ENCODE measurements around the gene ATP2A1.

The ATP2A1 gene

GRCh38 chr16:28899882-28900590, 21.7 kb downstream of the ATP2A1 start:
- Histone ChIP-seq H4K20me1 (ENCODE audit: insufficient read depth, low read length) (no peaks in the 10 kb centered on the region), H3F3A (ENCODE audit: insufficient read depth, low read length) (no peaks in the 10 kb centered on the region), H3K27ac (ENCODE audit: low read depth, low read length, poor library complexity, severe bottlenecking) (no peak overlapping the region), H3K9me3 (ENCODE audit: low read length) (no peaks in the 10 kb centered on the region), H3K4me2 (ENCODE audit: low read length) (no peak overlapping the region), H3K36me3 (ENCODE audit: insufficient read depth, low read length) (peaks cover 10% of the 10 kb centered on the region; the same call in 1 of the 2 replicates), H3K9ac (ENCODE audit: low read length) (no peak overlapping the region), H3K4me3 (ENCODE audit: low read depth, low read length, poor library complexity, severe bottlenecking) (no peak overlapping the region), H3K4me1 (ENCODE audit: insufficient read depth, low read length, severe bottlenecking) (no peaks in the 10 kb centered on the region), H3K9me2 (ENCODE audit: low read depth, low read length) (no peaks in the 10 kb centered on the region), H2AFZ (ENCODE audit: low read length) (no peak overlapping the region), H3K27me3 (ENCODE audit: insufficient read depth, low read length) (no peaks in the 10 kb centered on the region), H3K79me2 (ENCODE audit: insufficient read depth, low read length) (no peaks in the 10 kb centered on the region)
- TF ChIP-seq EZH2 (IDR thresholded peaks at IDR 0.05; ENCODE audit: borderline replicate concordance, low read length) (no peak), CTCF (IDR thresholded peaks at IDR 0.05; ENCODE audit: low read length) (no peak)

GRCh38 chr16:28900601-28901000, 22.3 kb downstream of the ATP2A1 start:
- no peaks in the 10 kb centered on the region for H3K27me3 ChIP-seq (ENCODE audit: insufficient read depth, low read length)
- no peak overlapping the region for H3K27ac ChIP-seq (ENCODE audit: low read depth, low read length, poor library complexity, severe bottlenecking)
- H3F3A ChIP-seq (ENCODE audit: insufficient read depth, low read length), result no peaks in the 10 kb centered on the region
- H3K4me2 ChIP-seq (ENCODE audit: low read length), result no peak overlapping the region
- no peaks in the 10 kb centered on the region for H3K9me2 ChIP-seq (ENCODE audit: low read depth, low read length)
- no peak overlapping the region for H3K9ac ChIP-seq (ENCODE audit: low read length)
- H3K4me1 ChIP-seq (ENCODE audit: insufficient read depth, low read length, severe bottlenecking), result no peaks in the 10 kb centered on the region
- no peak overlapping the region for H2AFZ ChIP-seq (ENCODE audit: low read length)
- peaks cover 13% of the 10 kb centered on the region; the same call in 1 of the 2 replicates for H3K36me3 ChIP-seq (ENCODE audit: insufficient read depth, low read length)
- H3K79me2 ChIP-seq (ENCODE audit: insufficient read depth, low read length), result no peaks in the 10 kb centered on the region
- H4K20me1 ChIP-seq (ENCODE audit: insufficient read depth, low read length), result no peaks in the 10 kb centered on the region
- no peaks in the 10 kb centered on the region for H3K9me3 ChIP-seq (ENCODE audit: low read length)
- H3K4me3 ChIP-seq (ENCODE audit: low read depth, low read length, poor library complexity, severe bottlenecking), result no peak overlapping the region
- TF ChIP-seq EZH2 (IDR thresholded peaks at IDR 0.05; ENCODE audit: borderline replicate concordance, low read length) (no peak), CTCF (IDR thresholded peaks at IDR 0.05; ENCODE audit: low read length) (no peak)

GRCh38 chr16:28901862-28902261, 23.6 kb downstream of the ATP2A1 start:
- Histone ChIP-seq H3K4me3 (ENCODE audit: low read depth, low read length, poor library complexity, severe bottlenecking) (no peak overlapping the region), H3K79me2 (ENCODE audit: insufficient read depth, low read length) (no peaks in the 10 kb centered on the region), H3K9me2 (ENCODE audit: low read depth, low read length) (no peaks in the 10 kb centered on the region), H3K27me3 (ENCODE audit: insufficient read depth, low read length) (no peaks in the 10 kb centered on the region), H3K4me2 (ENCODE audit: low read length) (no peak overlapping the region), H3K36me3 (ENCODE audit: insufficient read depth, low read length) (peaks cover 13% of the 10 kb centered on the region; the same call in 1 of the 2 replicates), H3F3A (ENCODE audit: insufficient read depth, low read length) (no peaks in the 10 kb centered on the region), H3K9ac (ENCODE audit: low read length) (no peak overlapping the region), H2AFZ (ENCODE audit: low read length) (no peak overlapping the region), H3K27ac (ENCODE audit: low read depth, low read length, poor library complexity, severe bottlenecking) (no peak overlapping the region), H3K4me1 (ENCODE audit: insufficient read depth, low read length, severe bottlenecking) (no peaks in the 10 kb centered on the region), H4K20me1 (ENCODE audit: insufficient read depth, low read length) (no peaks in the 10 kb centered on the region), H3K9me3 (ENCODE audit: low read length) (no peaks in the 10 kb centered on the region)
- TF ChIP-seq CTCF (IDR thresholded peaks at IDR 0.05; ENCODE audit: low read length) (no peak), EZH2 (IDR thresholded peaks at IDR 0.05; ENCODE audit: borderline replicate concordance, low read length) (no peak)
